ENCODE measurements around the gene MDM4. TPM values are rescaled to one million over a fixed set of nuclear protein-coding genes. Genes with fewer than 3 reads are reported as not detected.
"Not testable (repeated sequence)": the region's sequence is repeated elsewhere in the genome, so short reads cannot be mapped to it uniquely, and the experiment has no call there.

Gene MDM4
- polyA plus RNA-seq, 1 experiment = 21.4 TPM

DNA sequence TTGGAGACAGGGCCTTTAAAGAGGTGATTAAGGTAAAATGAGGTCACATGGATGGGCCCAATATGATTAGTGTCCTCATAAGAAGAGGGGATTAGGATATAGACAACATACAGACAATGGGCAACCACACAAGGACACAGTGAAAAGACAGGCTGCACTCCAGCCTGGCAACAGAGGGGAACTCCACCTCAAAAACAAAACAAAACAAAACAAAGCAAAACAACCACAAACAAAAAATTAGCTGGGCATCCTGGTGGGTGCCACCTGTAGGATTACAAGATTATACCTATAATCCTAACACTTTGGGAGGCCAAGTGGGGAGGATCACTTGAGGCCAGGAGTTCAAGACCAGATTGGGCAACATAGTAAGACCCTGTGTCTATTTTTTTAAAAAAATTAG lies 4.8 kb upstream of the MDM4 start:
- Histone ChIP-seq H3K4me3 (ENCODE audit: low read depth, low read length) (no peak overlapping the region), H3K9me3 (ENCODE audit: control insufficient read depth, insufficient read depth, low read length) (no peaks in the 10 kb centered on the region; the same call in 1 of the 2 replicates), H3K27ac (ENCODE audit: low read depth, low read length) (no peak overlapping the region), H3K27me3 (ENCODE audit: control insufficient read depth, insufficient read depth, low read length) (no peaks in the 10 kb centered on the region)
- CTCF ChIA-PET = no interaction called here
- TF ChIP-seq, protein P1, sequence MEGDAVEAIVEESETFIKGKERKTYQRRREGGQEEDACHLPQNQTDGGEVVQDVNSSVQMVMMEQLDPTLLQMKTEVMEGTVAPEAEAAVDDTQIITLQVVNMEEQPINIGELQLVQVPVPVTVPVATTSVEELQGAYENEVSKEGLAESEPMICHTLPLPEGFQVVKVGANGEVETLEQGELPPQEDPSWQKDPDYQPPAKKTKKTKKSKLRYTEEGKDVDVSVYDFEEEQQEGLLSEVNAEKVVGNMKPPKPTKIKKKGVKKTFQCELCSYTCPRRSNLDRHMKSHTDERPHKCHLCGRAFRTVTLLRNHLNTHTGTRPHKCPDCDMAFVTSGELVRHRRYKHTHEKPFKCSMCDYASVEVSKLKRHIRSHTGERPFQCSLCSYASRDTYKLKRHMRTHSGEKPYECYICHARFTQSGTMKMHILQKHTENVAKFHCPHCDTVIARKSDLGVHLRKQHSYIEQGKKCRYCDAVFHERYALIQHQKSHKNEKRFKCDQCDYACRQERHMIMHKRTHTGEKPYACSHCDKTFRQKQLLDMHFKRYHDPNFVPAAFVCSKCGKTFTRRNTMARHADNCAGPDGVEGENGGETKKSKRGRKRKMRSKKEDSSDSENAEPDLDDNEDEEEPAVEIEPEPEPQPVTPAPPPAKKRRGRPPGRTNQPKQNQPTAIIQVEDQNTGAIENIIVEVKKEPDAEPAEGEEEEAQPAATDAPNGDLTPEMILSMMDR (IDR thresholded peaks at IDR 0.05; ENCODE audit: low read depth, low read length) = no peak
- DNase-seq (ENCODE audit: low read depth, low spot score) = no peak
- POLR2A ChIA-PET = no interaction called here

DNA sequence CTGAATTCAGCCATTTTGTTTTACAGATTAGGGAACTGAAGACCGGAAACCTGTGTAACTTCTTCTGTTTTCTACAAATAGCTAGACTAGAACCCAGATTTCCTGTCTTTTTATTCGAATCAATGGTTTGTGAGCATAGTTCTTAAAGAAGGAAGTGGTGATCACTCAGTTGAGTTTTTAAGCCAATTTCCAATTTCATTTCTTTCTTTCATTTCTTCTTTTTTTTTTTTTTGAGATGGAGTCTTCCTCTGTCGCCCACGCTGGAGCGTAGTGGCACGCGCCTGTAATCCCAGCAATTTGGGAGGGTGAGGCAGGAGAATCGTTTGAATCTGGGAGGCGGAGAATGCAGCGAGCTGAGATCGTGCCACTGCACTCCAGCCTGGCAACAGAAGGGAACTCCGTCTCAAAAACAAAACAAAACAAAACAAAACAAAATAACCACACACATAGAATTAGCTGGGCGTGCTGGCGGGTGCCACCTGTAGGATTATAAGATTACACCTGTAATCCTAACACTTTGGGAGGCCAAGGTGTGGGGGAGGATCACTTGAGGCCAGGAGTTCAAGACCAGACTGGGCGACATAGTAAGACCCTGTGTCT lies 3.0 kb upstream of the MDM4 start:
- Histone ChIP-seq H3K27ac (ENCODE audit: low read depth, low read length) (no peak overlapping the region), H3K27me3 (ENCODE audit: control insufficient read depth, insufficient read depth, low read length) (no peaks in the 10 kb centered on the region), H3K9me3 (ENCODE audit: control insufficient read depth, insufficient read depth, low read length) (no peaks in the 10 kb centered on the region; the same call in 1 of the 2 replicates), H3K4me3 (ENCODE audit: low read depth, low read length) (no peak overlapping the region)
- no peak for DNase-seq (ENCODE audit: low read depth, low spot score)
- ChIA-PET CTCF (no interaction called here), POLR2A (no interaction called here)
- TF ChIP-seq, protein P1 (IDR thresholded peaks at IDR 0.05; ENCODE audit: low read depth, low read length) = no peak

DNA sequence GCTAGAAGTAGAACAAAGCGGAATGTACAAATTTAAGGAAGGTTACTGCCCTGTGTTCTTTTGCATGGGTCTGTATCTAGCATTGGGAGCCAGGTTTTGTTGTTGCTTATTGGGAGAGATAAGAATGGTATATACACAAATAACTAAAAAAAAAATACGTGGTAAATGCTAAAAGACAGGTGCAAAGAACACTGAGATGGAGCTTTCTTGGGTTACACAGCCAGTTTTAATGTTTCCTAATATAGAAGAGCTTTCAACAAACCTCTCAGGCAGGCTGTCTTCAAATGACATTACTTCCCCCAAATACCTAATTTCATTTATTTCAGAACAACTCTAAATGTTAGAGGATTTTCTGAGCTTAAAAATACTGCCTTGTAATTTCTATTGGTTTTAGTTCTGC lies 1.4 kb upstream of the MDM4 start:
- Histone ChIP-seq H3K27me3 (ENCODE audit: control insufficient read depth, insufficient read depth, low read length) (no peaks in the 10 kb centered on the region), H3K9me3 (ENCODE audit: control insufficient read depth, insufficient read depth, low read length) (no peaks in the 10 kb centered on the region; the same call in 1 of the 2 replicates), H3K27ac (ENCODE audit: low read depth, low read length) (no peak overlapping the region), H3K4me3 (ENCODE audit: low read depth, low read length) (no peak overlapping the region)
- CTCF ChIA-PET = interaction anchor here (1.8 to 2.4 kb wide), 3 partner anchors 69 to 292 kb away, joined by 6 to 14 read pairs (median 8); no protein-coding TSS in a partner anchor
- DNase-seq (ENCODE audit: low read depth, low spot score) = no peak
- TF ChIP-seq, protein P1 (IDR thresholded peaks at IDR 0.05; ENCODE audit: low read depth, low read length) = no peak
- POLR2A ChIA-PET = interaction anchor here (0.7 kb wide), 1 partner anchor 32 kb away, joined by 4 read pairs; no protein-coding TSS in a partner anchor

DNA sequence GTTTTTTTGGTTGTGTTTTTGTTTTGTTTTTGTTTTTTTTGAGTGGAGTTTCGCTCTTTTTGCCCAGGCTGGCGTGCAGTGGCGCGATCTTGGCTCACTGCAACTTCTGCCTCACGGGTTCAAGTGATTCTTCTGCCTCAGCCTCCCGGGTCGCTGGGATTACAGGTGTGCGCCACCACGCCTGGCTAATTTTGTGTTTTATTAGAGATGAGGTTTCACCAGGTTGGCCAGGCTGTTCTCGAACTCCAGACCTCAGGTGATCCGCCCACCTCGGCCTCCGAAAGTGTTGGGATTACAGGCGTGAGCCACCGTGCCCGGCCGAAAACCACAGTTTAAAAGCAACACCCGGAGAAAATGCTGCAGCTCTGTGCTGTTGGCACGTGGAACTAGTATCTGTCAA lies 1.2 kb downstream of the MDM4 start:
- not testable (repeated sequence) for DNase-seq (ENCODE audit: low read depth, low spot score); H3K27me3 ChIP-seq (ENCODE audit: control insufficient read depth, insufficient read depth, low read length); H3K9me3 ChIP-seq (ENCODE audit: control insufficient read depth, insufficient read depth, low read length); H3K27ac ChIP-seq (ENCODE audit: low read depth, low read length)
- ChIA-PET CTCF (interaction anchor here (1.1 to 2.4 kb wide), 2 partner anchors 31 to 290 kb away, joined by 3 to 14 read pairs; no protein-coding TSS in a partner anchor), POLR2A (interaction anchor here (2.0 kb wide), 1 partner anchor 10 kb away, joined by 33 read pairs; no protein-coding TSS in a partner anchor)
- H3K4me3 ChIP-seq (ENCODE audit: low read depth, low read length) = peak overlapping the region; percentile 88

DNA sequence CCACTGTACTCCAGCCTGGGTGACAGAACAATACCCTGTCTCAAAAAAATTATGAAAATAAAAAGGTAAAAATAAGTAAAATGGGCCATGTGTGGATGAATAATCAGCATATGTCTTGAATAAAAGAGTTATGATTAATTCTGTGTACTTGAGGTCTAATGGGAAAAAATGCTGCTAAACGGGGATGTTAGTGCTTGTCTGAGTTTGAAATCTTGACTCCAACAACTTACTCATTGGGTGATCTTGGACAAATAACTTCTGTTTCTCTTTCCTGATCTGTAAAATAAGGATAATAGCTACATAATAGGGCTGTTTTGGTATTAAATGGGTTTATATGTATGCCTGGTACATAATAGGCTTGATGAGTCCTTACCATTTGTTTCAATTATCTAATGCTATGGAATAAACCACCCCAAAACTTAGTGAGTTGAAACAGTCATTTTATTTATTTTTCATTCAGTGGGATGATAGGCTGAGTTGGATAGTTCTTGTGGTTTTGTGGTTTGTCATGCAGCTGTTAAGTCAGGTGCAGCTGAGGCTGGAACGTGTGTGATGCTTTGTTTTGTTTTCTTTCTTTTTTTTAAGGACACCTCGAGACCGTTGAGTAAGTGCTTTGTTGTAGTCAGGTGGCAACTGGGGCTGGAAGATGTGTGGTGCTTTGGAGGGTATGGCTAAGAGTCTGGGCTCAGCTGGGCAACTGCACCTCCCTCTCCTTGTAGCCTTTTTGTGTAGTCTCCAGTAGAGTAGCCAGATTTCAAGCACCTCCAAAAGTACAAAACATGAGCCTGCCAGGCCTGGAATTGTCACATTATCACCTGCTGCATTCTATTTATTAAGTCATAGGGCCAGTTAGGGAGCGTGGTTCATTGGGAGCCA lies 4.9 kb downstream of the MDM4 start:
- CTCF ChIA-PET = no interaction called here
- POLR2A ChIA-PET = no interaction called here

DNA sequence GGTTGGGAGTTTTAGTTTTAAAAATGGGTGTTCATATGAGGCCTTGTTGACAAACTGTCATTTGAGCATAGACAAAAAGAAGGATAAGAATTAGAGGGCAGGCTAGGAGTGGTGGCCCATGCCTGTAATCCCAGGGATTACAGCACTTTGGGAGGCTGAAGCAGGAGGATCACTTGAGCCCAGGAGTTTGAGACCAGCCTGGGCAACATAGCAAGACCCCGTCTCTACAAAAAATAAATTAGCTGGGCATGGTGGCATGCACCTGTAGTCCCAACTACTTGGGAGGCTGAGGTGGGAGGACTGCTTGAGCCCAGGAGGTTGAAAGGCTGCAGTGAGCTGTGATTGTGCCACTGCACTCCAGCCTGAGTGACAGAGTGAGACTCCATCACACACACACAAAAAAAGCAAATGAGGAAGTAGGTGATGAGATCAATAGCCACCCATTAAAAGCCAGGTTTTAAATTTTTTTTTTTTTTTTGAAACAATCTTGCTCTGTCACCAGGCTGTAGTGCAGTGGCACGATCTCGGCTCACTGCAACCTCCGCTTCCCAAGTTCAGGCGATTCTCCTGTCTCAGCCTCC lies 5.8 kb downstream of the MDM4 start:
- CTCF ChIA-PET; POLR2A ChIA-PET; H3K27ac ChIP-seq (ENCODE audit: low read depth, low read length); DNase-seq (ENCODE audit: low read depth, low spot score); H3K27me3 ChIP-seq (ENCODE audit: control insufficient read depth, insufficient read depth, low read length); H3K4me3 ChIP-seq (ENCODE audit: low read depth, low read length): not testable (repeated sequence)
- peaks cover 11% of the 10 kb centered on the region for H3K9me3 ChIP-seq (ENCODE audit: control insufficient read depth, insufficient read depth, low read length)

More for the DNA sequence above, 4.9 kb downstream of the MDM4 start:
- no peaks in the 10 kb centered on the region for H3K27me3 ChIP-seq (ENCODE audit: control insufficient read depth, insufficient read depth, low read length)
- peak overlapping the region; percentile 70 for H3K27ac ChIP-seq (ENCODE audit: low read depth, low read length)
- no peak overlapping the region for H3K4me3 ChIP-seq (ENCODE audit: low read depth, low read length)
- TF ChIP-seq, protein P1 (IDR thresholded peaks at IDR 0.05; ENCODE audit: low read depth, low read length) = no peak
- H3K9me3 ChIP-seq (ENCODE audit: control insufficient read depth, insufficient read depth, low read length) = peaks cover 11% of the 10 kb centered on the region
- DNase-seq (ENCODE audit: low read depth, low spot score) = peak; percentile 67
